ENCODE results near the gene DYNLT5. TPM values are rescaled to one million over a fixed set of nuclear protein-coding genes. Genes with fewer than 3 reads are reported as not detected.

The DYNLT5 gene
- total RNA-seq (1 to 10 TPM in 1 of 4 donors, under 1 TPM in 3; 0.38 to 3.9 (median 0.83) TPM), polyA plus RNA-seq (under 1 TPM; 0.21 to 0.55 (median 0.51) TPM)
- long read RNA-seq, donor 1, partial matches to known transcripts: 0 of 4 reads
- long read RNA-seq, donor 1, other reads (novel, unspliced or antisense): 1 of 4 reads
- long read RNA-seq, donor 2, partial matches to known transcripts: 0 of 1 reads
- long read RNA-seq, donor 2, other reads (novel, unspliced or antisense): 0 of 1 reads

- Histone ChIP-seq H3K9me3 (no peaks in the 10 kb centered on the region), H3K27me3 (ENCODE audit: insufficient read depth in 3 of 3, low read length in 2 of 3) (peaks cover 0 to 14% (median 0%) of the 10 kb centered on the region in 3 donors), H3K27ac (peak within 1 kb of the TSS; percentile 40), H3K4me1 (no peaks in the 10 kb centered on the region), H3K4me3 (peak within 1 kb of the TSS; percentile 59), H3K36me3 (ENCODE audit: insufficient read depth in 1 of 2, low read depth in 1 of 2) (no peaks in the 10 kb centered on the region)
- ATAC-seq: peak; percentile 53 to 77 (median 74)
- peak; percentile 57 to 72 for DNase-seq
- intact Hi-C loops (cut with DNase I): no loop called here
- peak; percentile 8 for TF ChIP-seq CTCF (IDR thresholded peaks at IDR 0.05)
- WGBS, 3 donors: 9 to 12% (median 9%) methylated on average over 31 to 35 of the region's 35 CpGs
These were observed at the start of gene DYNLT5 for GRCh38 chr1:66752000-66752592. TSS of gene DYNLT5 (plus strand) at chr1:66752459. CDS start at chr1:66754659, 2,200 bp downstream.

GRCh38 chr1:66704177-66704875 is 47.9 kb upstream of the DYNLT5 start:
- no peaks in the 10 kb centered on the region for H3K36me3 ChIP-seq (ENCODE audit: insufficient read depth in 1 of 2, low read depth in 1 of 2)
- WGBS, 3 donors: 70 to 80% (median 80%) methylated on average over 4 of the region's 4 CpGs
- intact Hi-C loops (cut with DNase I): no loop called here
- no peak for ATAC-seq
- no peaks in the 10 kb centered on the region for H3K9me3 ChIP-seq
- H3K27me3 ChIP-seq (ENCODE audit: insufficient read depth in 3 of 3, low read length in 2 of 3): no peaks in the 10 kb centered on the region
- H3K4me3 ChIP-seq: no peak overlapping the region
- TF ChIP-seq CTCF (IDR thresholded peaks at IDR 0.05): no peak
- no peak overlapping the region for H3K27ac ChIP-seq
- H3K4me1 ChIP-seq: no peaks in the 10 kb centered on the region
- DNase-seq: no peak

GRCh38 chr1:66705110-66705509 is 47.1 kb upstream of the DYNLT5 start:
- Histone ChIP-seq H3K4me1 (no peaks in the 10 kb centered on the region), H3K36me3 (ENCODE audit: insufficient read depth in 1 of 2, low read depth in 1 of 2) (no peaks in the 10 kb centered on the region), H3K9me3 (no peaks in the 10 kb centered on the region), H3K27ac (no peak overlapping the region), H3K4me3 (no peak overlapping the region), H3K27me3 (ENCODE audit: insufficient read depth in 3 of 3, low read length in 2 of 3) (no peaks in the 10 kb centered on the region)
- ATAC-seq: no peak
- 63 to 66% (median 64%) methylated on average over 5 of the region's 5 CpGs for WGBS, 3 donors
- DNase-seq: no peak
- intact Hi-C loops (cut with DNase I): no loop called here
- TF ChIP-seq CTCF (IDR thresholded peaks at IDR 0.05): no peak

- 21 to 33% (median 32%) methylated on average over 2 of the region's 2 CpGs for WGBS, 3 donors
- no peak for DNase-seq
- TF ChIP-seq CTCF (IDR thresholded peaks at IDR 0.05): no peak
- H3K4me3 ChIP-seq: no peak overlapping the region
- intact Hi-C loops (cut with DNase I): no loop called here
- H3K27me3 ChIP-seq (ENCODE audit: insufficient read depth in 3 of 3, low read length in 2 of 3): no peaks in the 10 kb centered on the region
- H3K27ac ChIP-seq: no peak overlapping the region
- no peaks in the 10 kb centered on the region for H3K9me3 ChIP-seq
- H3K36me3 ChIP-seq (ENCODE audit: insufficient read depth in 1 of 2, low read depth in 1 of 2): no peaks in the 10 kb centered on the region
- no peaks in the 10 kb centered on the region for H3K4me1 ChIP-seq
- ATAC-seq: no peak
These were observed 40.8 kb upstream of the DYNLT5 start for GRCh38 chr1:66711420-66711819.

Measured in psoas muscle (tissue), 8 donors.